Measurements from ENCODE around the gene CTSH.

The CTSH gene

DNA sequence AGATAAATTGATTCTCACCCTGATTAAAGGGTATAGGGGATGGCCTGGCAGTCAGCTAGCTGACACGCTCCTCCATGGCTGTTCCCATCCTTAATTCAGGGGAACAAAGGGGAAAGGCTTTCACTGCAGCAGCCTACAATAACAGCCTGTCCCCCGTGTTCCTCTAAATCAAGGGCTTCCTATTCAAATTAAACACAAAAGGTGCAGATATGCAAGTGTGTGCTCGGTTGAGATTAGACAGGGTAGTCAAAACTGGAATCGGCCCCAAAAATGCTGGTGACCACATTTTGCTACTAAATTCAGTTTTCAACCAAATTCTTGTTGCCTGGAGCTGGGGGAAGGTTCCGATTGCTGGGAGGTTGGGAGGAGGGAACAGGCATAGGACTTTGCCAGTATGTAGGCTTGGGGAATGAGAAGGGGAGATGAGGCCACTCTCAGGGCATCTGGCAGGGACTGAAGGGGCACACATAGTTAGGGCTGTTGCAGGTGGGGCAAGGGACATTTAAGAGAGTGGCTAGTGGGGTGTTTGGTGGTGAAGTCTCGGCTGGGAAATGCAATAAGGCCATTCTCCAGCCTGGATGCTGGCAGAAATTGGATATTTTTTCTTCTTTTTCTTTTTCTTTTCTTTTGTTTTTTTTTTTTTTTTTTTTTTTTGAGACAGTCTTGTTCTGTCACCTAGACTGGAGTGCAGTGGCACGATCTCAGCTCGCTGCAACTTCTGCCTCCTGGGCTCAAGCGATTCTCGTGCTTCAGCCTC lies 32.9 kb upstream of the CTSH start:
- DNase-seq: no peak

DNA sequence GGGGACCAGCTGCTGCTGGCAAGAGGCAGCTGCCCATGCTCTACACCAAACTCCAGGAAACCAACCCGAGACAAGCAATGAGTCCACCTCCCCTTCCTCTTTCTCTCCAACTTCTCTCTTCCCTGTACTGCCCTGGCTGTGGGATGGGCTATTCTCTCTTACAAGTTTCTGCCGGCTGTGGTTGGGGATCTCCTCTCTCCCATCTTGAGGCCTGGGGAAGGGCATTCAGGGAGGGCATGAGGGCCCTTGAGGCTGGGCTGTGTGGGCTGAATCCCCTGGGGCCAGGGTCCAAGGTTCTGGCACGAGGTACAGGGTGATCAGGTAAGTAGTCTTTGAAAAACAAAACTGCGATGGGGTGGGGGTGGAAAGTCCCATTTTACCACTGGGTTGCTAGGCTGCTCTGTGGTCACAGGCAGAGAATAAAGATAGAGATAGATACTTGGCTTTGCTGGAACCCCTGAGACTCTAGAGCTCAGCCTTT lies 32.3 kb upstream of the CTSH start:
- DNase-seq: no peak

DNA sequence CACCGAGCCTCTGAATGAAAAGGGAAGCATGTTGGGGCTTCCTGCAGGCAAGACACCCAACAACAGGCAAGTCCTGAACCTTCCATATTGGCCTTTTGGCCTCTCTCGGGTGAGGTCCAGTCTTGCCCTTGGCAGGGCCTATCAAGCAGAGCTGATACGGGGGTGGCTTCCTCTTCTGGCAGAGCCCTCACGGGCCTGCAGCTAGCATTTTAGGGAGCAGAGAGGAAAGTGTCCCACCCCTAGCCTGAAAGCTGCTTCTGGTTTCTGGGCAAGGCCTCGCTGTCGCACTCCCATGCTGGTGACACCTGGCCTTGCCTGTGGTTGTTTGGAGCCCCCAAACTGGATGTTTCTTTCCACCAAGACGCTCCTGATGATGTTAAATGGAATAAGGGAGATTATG lies 31.8 kb upstream of the CTSH start:
- DNase-seq: no peak

DNA sequence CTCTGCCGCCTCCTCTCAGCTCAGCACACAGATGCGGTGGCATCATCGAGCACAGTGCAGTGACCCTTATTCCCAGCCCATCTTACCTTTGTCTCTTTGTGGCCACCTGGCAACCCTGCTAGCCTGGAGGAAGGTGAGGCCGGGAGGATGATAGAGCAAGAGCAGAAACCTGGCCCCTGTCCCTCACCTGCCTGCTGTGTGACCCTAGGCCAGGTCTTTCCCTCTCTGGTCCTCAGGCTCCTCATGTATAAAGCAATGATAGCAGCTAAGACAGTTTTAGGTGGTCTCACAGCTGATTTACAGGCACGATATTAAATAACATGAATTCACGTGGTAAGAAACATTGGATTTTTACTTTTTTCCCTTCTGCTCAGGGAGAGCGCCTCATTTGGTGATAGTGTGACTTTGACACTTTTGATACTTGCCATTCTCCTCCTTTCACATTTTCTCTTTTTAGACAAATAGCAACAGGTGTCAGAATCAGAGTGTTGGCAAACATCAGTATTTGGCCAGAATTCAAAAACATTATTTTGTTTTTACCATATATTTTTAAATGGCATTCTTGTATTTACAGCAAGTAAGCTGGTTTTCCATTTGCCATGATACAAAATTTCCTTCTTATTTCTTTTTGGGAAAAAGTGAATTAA lies 29.5 kb upstream of the CTSH start:
- DNase-seq: no peak

DNA sequence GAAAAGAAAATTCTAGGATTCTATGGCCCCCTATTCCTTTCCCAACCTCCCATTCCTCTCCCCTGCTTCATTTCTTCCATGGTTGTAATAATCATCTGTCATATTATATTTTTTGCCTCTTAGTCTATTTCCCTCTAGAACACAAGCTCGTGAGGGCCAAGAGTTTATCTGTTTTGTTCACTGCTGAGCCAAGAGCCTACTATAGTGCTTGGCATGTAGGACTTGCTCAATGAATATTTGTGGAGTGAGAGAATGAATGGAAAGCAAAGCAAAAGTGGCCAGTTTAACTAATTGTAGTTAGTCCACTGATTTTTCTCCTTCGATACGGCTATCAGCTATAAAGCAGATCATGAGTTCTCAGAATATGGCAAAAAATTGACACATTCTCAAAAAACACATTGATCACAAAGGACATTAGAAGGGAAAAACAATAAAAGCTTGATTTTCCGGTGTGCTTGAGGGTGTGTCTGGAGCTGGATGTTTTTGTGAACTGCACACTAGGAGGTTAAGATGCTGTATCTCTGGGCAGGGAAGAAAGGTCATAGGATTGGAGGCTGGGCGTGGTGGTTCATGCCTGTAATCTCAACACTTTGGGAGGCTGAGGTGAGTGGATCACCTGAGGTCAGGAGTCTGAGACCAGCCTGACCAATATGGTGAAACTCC lies 25.0 kb upstream of the CTSH start:
- DNase-seq: no peak

DNA sequence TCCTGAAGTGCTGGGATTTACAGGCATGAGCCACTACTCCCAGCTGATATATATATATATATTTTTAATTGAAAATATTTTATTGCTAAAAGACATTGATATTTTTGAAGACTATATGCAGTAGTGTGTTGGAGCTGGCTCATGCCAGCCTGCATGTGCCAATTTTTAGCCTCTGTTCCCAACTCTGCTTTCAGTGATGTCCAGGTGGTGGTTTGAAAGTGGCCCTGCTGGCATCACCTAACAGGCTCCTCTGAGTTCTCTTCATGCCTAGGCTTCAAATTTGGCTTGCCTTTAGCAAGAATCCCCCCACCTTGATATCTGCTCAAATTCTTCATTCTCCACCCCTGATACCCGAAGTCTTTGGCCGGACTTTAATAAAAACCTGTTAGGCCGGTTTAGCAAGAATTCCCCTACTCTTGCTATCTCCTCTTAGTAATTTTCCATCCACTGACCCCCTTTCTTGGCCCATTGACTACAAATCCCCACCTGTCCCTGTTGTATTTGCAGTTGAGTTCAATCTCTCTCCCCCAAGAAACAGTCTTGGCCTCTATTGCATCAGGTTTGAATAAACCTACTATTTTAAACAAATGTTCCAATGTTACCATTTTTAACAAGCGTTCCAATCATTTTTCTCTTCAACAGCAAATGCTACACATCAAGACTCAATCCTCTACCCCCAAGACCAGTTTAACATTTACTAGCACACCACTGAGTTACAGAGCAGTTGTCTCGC lies 23.9 kb upstream of the CTSH start:
- DNase-seq: no peak

DNA sequence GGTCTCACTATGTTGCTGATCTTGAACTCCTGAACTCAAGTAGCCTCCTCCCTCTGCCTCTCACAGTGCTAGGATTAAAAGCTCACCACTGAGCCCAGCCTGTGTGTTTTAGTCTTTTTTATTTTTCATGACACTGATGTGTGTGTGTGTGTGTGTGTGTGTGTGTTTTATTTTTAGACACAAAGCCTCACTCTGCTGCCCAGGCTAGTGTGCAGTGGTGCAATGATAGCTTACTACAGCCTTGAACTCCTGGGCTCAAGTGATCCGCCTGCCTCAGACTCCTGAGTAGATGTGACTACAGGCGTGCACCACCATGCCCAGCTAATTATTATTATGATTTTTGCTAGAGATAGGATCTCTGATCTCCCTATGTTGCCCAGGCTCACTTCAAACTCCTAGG lies 23.3 kb upstream of the CTSH start:
- DNase-seq: no peak

DNA sequence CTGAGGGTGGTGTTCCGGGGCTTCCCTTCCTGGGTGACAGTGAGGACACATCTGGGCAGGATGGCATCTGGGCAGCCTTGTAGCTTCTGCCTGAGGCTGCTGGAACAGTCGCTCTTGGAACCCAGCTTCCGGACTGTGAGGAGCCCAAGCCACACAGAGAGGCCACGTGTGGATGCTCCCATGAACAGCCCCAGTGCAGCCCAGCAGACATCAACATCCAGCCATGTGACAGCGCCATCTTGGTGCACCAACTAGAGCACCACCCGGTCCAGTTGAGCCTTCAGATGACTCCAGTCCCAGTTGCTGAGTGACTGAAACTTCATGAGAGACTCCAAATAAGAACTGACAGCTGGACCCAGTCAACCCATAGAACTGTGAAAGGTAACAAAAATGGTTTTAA lies 15.5 kb upstream of the CTSH start:
- no peak for DNase-seq

DNA sequence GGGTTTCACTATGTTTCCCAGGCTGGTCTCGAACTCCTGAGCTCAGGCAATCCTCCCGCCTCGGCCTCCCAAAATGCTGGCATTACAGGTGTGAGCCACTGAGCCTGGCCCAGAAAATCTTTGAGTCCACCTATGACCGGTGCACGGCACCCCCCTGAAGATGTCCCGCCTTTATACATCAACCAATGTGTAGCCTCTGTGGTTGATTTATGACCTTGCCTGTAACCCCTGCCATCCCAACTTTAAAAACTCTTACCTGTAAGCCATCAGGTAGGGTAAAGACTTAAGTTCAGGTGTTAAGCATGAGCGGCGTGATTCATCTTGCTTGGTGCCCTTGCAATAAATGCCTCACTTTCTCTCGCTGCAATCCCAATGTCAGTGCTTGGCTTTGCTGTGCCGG lies 14.5 kb upstream of the CTSH start:
- no peak for DNase-seq

DNA sequence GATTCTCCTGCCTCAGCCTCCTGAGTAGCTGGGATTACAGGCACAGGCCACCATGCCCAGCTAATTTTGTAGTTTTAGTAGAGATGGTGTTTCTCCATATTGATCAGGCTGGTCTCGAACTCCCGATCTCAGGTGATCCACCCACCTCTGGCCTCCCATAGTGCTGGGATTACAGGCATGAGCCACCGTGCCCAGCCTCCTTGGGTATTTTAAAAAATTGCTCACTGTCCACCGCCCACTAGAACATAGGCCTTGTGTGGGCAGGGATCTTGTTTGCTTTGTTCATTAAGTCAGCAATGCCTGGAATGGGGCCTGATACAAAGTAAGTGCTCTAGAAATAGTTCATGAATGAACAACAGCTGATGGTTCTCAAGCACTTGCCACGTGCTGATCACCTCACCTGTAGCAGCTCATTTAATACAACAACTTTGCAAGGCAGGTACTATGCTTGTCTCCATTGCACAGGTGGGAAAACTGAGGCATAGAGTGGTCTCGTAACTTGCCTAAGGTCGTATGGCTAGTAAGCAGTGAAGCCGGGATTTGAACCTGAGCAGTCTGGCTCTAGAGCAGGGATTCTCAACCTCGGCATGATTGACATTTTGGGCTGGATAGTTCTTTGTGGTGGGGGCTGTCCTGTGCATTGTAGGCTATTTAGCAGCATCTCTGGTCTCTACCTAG lies 12.7 kb upstream of the CTSH start:
- no peak for DNase-seq

DNA sequence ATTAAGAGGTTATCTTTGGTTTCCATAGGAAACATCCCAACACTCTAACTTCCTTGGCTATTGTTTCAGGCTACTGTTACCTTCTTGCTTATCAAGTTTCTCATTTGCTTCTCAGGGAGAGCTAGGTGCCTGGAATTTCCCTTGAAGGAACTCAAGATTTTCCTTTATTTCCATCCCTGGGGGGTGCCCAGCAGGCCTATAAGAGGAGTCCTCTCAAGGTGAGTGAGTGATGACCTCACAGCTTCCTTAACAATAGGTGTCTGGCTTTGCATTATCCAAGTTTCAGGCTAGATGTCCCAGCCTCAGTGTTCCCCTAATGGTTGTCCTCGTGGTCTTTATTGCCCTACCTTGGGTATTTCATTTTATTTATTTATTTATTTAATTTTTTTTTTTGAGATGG lies 12.1 kb upstream of the CTSH start:
- no peak for DNase-seq

DNA sequence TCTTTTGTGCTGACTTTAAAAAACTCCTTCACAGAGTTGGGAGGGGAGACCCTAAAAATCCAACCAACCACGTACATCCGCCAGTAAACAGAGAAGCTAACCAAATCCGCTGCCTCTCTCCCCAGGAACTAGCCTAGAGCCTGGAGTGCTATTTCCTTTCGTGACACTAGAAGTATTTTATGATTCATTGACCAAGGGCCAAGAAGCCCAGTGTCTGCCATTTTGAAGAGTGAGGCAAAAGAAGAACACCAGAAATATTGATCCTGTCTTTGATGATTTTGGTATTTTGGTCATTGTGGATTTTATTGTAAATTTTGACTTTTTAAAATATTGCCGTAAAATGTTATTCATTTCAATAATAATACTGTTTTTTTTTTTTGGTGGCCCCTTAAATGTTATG lies 10.5 kb upstream of the CTSH start:
- no peak for DNase-seq

DNA sequence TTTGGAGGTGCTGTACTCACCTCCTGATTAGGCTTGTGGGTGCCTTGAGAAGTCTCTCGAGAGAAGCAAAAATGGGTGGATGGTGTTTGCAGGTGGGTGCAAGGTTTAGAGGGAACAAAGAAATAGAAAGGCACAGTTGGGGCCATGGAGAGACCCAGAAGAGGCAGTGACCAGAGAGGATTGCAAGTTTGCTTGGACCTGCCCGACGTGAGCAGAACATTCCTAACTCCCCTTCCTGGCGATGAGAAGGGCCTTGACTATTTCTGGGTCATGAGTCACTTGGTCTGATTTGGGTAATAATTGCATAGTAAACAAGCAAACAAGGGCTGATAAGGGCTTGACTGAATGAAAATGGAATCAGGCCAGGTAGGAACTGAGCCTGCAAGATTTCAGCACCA lies 7.0 kb upstream of the CTSH start:
- DNase-seq: no peak

DNA sequence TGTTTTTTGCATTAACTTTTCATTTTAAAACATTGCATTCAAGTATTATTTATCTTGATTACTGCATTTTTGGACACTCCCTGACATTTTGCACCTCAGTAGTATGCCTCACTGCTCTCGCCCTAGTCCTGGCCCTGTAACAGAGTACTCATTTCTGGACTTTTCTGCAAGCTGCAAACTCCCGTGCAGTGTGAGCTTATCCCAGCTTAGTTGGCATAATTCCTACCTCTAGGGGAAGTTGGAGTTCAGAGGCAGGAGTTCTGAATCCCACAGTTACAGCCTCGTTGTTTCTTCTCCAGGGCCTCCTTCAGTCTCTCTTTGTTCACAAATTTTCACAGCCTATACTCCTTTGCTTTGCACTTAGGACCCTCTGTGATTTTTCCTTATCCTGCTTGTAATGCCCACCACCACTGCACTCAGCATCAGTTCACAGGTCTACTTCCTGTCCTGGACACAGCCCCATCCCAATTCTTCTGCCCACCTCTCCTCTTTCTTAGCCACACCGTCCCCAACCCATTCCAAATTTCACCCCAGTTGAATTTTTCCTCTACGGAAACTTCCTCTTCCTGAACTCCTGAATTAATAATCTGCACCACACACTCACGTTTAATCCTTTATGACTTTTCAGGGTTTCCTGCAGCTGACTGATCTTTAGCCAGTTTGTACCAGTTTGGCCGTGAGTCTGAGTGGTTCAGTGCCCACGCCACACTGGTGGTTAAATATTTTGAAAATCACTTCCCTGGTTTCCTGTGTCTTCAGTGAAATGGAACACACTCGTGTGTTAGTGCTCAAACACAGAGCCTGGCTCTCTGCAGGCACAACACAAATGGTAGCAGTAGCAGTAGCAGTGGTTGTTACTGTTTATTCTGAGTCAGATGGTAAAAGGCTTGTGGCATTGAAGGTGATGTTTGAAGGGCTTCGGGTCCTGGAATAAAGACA lies 6.3 kb upstream of the CTSH start:
- DNase-seq: no peak

DNA sequence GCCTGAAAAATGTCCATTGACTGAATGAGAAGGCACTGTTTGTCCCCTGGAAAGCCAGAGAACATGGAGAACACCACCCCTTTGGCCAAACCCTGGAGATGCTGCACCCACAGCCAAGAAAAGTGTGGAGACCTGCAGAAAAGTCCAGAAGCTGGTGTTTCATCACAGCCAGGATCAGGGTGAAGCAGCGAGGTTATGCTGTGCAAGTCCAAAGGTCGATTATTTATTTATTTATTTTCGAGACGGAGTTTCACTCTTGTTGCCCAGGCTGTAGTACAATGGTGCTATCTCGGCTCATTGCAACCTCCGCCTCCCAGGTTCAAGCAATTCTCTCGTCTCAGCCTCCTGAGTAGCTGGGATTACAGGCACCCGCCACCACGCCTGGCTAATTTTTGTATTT lies 5.5 kb upstream of the CTSH start:
- no peak for DNase-seq

DNA sequence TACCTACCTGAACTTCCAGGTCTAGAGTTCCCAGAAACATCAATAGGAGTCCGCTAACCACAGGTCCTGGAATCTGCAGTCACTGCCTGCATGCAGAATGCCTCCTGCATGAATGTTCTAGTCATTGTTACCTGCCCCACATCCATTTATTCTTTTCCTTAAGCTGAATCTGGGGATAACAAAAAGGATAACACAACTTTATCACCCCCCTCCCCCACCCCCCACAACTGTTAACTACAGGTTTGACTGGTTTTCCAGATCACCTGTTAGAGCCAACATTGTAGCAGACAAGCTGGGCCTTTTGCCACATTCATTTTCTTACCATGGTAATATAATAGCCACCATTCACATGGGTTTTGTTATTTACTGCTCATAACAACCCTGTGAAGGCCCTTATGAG lies 4.6 kb upstream of the CTSH start:
- DNase-seq: no peak

DNA sequence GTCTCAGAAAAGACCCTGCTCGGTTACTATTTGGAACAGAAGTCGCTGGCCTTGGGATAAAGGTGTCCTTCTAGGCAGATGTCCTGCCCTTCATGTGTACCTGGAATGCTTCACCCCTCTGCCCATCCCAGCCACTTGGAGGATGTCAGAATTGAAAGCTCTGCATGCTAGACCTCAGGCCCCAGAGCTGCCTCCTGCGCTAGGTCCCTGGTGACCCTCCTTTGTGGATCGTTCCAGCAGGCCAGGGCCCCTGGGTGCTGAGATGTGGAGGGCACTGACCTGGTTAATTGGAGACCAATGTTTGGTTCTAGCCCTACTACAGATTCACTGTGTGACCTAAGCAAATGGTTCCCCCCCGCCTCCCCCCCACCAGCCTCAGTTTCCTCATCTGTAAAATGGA lies 2.7 kb upstream of the CTSH start:
- no peak for DNase-seq

DNA sequence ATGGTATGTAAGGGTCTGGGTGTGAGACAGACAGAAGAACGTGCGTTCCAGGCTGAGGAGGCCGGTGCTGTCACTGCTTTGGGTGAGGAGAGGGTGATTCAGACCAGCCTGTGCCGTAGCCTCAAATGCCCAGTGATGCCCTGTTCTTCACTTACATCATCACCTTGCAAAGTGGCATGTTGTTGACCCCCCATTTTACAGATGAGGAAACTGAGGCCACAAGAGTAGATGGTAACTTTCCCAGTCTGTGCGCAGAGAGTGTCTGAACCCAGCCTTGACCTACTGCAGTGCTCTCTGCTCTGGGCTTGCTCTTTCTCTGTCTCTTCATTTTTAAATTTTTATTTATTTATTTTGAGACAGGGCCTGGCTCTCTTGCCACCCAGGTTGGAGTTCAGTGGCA lies 1.6 kb upstream of the CTSH start:
- no peak for DNase-seq

DNA sequence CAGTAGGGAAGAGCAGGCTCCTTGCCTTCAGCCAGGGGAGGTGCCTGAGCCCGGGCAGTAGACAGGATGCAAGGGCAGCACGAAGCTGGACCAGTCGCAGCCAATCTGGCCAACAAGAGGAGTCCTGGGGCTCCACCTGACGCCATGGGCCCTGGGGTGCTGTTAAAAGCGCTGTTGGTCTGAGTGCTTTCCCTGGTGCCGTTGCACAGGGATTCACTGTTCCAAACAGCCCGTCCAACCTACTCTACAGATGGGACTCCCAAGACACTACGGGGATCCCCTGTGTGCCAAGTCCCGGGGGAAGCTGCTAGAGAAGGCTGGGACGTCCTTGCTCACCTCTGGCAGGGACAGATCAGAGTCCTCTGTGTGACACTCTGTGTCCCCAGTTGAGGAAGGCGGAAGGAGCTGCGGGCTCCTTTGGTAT lies 632 bp downstream of the CTSH start:
- DNase-seq: no peak

DNA sequence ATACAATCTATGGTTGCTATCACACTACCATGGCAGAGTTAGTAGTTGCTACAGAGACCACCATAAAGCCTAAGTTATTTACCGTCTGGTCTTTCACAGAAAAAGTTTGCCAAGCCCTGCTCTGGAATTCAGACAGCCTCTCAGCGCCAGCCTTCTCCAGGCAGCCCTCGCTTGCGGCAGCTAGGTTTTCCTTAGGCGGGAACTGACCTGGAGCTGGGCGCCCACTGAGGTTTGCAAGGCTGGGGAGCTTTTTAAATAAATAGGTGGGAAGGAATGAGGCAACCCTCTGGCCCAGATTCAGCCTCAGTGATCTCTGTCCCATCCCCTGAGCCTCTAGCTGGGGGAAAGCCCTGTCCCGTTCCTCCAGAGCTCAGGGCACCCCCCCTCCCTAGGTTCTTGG lies 1.2 kb downstream of the CTSH start:
- no peak for DNase-seq

DNA sequence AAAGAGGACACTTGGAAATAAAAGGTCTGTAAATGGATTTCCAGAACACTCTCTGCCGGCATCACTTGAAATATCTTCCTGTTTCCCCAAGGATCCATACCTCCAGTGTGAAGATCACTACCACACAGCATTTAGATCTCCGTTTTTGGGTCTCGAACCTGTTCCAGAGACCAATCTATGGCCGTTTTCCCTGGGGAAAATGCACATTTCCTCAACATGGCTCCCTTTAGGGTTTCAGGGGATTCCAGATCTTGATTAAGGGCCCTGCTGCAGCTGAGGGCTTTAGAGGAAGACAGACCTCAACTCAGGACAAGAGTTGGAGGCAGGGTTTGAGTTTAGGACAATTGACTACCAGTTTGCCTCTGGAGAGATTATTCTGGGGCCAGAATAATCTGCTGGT lies 2.1 kb downstream of the CTSH start:
- no peak for DNase-seq
